ENCODE data around the gene HECTD3.
"Not testable (repeated sequence)": the region's sequence is repeated elsewhere in the genome, so short reads cannot be mapped to it uniquely, and the experiment has no call there.

Gene HECTD3

DNA sequence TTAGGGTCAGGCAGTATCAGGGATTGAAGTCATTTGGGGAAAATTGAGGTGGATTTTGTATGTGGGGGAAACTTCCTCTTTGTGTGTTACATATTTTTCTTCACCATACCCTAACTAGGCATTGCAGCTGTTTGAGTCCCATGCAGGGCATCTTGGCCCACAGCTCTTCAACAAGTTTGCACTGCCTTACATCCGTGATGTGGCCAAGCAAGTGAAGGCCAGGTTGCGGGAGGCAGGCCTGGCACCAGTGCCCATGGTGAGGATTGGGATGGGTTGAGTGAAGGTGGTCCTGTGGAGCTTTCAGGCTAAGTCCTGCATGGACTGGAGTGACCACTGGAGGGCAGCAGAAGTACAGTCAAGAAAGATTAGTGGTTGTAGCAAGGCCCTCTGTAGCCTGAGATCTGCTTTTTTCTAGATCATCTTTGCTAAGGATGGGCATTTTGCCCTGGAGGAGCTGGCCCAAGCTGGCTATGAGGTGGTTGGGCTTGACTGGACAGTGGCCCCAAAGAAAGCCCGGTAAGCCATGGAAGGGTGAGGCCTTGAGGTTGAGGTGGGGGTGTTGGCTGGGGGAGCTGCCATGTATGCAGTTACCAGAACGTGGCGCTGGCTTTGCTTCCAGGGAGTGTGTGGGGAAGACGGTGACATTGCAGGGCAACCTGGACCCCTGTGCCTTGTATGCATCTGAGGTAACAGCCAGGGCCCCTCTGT is 3.4 kb upstream of the HECTD3 start:
- peak; percentile 65 for DNase-seq (ENCODE audit: low read depth)

DNA sequence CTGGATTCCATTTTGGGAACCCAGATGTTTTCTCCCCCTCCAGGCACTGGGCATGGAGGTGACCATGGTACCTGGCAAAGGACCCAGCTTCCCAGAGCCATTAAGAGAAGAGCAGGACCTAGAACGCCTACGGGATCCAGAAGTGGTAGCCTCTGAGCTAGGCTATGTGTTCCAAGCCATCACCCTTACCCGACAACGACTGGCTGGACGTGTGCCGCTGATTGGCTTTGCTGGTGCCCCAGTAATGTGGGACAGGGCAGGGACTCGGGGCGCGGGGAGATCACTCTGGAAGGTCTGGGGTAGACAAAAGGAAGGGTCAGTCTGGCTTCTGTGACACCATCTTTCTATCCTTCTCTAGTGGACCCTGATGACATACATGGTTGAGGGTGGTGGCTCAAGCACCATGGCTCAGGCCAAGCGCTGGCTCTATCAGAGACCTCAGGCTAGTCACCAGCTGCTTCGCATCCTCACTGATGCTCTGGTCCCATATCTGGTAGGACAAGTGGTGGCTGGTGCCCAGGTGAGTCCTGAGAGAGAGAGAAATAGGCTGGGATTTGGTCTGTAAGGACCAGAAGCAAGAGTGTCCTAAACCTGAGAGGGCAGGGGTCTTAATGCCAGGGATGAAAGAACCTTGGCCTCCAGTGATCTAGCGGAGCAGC is 2.6 kb upstream of the HECTD3 start:
- no peak for DNase-seq (ENCODE audit: low read depth)

DNA sequence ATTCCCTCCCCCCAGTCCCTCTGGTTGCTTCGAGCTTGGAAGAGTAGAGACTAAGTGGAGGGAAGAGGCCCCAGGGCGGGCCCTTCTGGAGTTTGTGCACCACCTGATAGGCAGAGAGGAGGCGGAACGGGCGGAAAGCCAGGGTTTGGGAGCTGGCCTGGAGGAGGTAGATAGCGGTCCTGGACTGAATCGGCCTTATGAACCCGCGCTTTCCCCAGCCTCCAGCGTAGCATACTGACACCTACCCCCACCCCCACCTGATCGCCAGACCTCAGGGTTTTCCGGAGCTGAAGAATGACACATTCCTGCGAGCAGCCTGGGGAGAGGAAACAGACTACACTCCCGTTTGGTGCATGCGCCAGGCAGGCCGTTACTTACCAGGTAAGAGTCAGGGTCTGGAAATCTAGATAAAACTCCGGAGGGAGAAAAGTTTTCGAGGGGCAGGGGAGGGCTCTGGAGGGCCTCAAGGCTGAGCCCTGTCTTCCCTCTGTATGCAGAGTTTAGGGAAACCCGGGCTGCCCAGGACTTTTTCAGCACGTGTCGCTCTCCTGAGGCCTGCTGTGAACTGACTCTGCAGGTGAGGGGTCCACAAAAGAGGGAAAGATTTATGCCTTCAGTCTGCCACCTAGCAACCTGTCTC is 1.6 kb upstream of the HECTD3 start:
- no peak for DNase-seq (ENCODE audit: low read depth)

DNA sequence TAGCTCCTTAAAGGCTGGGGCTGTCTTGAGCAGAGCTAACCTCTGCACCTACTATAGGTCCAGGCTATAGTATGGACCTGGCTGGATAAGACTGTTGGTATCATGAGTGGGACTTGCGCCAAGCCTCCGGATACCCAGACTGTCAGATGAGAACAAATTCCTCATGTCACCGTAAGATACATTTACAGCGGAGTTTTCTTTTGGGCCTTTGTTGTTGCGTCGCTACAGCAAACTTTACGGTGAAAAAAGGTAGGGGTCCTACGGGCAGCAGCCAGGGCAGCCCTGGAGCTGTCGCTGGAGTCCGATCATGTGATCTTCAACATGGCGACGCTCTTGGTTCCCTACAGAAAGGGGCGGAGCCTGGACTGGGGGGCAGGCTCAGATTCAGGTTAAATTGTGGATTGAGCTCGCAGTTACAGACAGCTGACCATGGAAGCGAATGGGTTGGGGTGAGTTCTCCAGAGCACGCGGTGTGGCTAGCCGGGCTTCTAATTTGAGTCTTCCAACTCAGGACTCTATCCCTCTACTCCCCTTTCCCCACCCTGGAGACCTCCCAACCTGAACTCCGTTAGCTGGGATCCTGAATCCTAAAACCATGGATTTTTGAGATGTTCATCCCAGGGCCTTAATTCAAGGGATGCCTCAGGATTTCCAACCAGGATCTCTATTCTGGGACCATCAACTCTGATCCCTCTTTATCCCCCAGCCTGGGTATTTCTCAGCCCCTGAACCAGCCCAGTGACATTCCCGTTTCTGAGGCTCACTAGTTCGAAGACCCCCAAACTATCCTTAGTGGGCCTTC is 914 bp upstream of the HECTD3 start, which contains the start of gene UROD:
TSS of gene UROD (plus strand) at position 418 of the 802 bp plus-strand sequence. CDS start at position 430, 12 bp downstream.
- DNase-seq (ENCODE audit: low read depth) = peak; percentile 80

DNA sequence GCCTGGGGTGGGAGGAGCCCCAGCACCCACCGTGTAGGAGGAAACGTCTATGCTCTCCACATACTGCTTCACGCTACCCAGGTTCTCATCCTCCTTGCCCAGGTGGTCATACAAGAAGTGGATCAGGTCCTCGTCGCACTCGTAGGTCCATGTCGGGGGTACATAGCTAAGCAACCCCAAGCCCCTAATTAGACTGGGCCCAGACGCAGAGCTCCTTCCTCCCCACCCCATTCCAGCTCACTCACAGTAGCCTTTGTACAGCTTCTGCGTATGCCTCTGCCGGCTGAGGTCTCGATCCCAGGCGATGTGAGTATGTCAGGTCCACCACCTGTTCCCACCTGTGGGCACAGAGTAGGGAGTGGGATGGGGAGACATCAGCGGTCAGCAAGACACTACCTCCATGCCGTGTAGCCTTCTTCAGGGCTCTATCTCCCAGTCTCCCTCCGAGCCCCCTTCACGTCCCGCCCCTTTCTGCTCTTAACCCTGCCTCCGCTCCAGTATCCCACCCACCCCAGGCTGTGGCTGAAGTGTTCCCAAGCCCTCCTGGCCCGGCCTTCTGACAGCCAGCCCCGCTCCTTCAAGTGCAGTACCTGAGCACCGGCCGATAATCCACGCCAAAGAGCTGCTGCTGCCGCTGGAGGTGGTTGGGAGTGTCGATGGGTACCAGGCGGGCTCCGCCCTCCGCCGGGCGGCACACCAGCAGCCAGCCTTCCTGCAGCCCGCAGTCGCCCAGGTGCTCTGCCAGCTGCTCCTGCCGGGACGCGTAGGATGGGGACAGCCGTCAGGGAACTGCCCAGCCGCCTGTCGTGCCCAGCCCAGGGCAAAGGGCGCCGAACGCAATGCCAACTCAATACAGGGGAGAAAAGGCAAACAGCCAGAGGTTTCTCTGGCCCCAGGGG is 919 bp downstream of the HECTD3 start:
- DNase-seq (ENCODE audit: low read depth) = no peak

DNA sequence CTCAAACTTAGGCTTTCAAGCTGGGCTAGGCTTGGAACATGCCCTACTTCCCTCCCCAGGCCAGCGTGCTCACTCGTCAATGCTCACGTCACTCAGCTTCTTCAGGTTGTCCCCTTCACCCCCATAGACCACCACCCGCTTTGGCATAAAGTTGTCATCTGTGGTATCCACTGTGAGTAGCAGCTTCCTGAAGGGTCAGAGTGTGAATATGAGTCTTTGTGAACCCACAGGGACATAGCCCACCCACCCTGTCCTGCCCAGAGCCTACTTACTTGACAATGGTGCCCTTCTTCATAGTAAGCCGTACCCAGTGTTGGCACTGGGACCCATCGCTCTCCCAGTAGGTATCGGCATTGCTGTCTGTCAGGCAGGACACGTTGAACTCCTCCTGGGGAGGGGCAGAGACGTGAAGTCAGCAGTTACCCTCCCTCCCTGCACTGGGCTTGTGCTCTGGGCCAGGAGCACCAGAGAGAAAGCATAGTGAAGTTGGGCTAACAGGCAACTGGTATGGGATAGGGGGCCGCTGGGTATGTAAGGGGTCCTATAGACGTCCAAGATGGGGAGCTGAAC is 1.7 kb downstream of the HECTD3 start:
- no peak for DNase-seq (ENCODE audit: low read depth)

DNA sequence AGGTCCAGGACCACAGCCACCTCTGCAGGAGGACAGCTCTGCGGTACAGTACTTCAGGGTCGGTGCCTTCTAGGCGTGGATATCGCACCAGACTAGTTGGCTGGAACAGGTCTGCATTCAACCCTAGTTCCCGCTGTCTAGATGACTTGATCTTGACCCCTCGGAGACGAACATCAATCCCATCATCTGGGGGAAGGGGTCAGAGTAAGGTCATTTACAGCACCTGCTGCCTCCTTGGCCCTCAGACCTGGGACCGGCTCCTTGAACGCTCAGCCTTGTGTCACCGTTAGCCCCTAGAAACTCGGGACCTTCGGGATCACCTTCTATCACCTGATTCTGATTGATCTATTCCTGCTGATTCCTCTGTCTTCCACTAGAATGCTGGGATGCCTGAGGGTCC is 2.6 kb downstream of the HECTD3 start:
- no peak for DNase-seq (ENCODE audit: low read depth)

DNA sequence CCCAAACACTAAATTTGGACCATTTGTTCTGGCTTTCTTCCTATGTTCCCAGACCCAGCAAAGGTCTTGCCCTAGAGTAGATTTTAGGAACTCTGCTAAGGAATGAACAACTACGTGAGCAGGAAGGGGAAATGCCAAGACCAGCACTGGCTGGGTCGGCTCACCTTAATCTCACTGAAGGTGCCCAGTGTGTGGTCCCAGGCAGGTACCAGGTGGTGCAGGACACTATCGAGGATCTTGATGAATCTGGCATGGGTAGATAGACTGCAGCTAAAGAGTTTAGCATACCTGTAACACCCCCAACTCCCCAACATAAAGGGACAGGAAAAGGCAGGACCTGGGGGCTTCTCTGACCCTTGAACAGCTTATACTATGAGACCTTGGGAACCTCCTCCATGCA is 3.0 kb downstream of the HECTD3 start:
- no peak for DNase-seq (ENCODE audit: low read depth)

DNA sequence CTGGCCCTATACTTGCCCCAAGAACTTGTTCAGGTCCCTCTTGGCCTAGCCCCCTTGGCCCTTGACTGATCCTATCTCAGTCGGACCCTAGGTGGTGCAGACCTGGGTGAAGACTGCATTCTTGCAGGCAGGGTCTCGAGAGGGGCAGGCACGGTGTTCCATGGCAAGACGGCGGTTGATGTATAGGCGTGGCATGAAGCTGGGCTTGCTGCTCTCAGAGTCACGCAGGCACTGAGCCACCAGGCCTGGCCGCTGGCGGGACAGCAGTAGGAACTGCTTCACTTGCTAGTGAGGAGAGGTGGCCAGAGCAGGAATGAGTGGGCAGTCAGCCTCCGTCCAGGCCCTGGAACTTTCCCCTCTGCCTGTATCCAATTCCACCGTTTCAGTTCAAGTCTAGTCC is 3.8 kb downstream of the HECTD3 start:
- no peak for DNase-seq (ENCODE audit: low read depth)

DNA sequence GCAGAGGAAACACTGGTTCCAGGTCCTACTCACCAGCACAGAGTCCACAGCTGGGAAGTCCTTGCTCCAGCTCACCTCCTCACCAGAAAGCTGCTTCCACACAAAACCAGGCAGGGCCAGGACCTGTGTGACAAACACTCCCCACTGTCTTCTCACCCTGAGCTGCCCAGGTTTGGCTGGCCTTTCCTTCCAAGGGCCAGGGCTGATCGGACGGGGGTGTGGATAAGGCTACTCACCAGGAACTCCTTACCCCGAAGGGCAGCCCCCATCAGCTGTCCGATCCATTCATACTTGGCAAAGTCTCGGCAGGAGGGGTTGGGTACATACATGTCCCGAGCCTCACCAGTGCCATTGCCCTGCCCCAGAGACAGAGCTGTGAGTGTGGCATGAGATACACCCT is 5.4 kb downstream of the HECTD3 start:
- no peak for DNase-seq (ENCODE audit: low read depth)

DNA sequence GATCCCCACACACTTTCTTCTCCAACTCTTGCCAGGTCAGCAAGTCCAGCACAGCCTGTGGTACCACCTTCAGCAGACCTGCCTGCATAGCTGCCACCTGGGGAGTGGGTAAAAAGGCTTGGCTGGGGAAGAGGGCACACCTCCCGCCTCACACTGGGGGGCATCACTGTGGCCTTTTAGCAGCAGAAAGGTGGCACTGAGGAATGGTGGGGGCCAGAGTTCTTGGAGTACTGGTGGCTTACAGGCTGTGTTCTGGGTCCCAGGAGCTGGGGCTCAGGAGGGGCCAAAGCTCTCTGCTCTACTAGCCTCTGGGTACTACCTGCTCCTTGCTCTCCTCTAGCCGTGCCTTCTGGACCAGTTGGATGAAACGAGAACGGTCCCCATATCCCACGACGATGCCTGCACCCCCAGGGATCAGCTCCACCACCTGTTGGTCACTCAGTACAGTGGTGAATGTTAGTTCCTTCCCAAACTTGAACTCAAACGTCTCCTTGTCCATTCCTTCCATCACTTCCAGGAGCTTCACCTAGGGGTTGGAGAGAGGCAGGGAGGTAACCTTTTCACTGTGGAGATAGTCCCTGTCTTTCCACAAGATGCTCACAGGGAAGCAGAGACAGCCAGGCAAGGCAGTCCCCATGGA is 6.7 kb downstream of the HECTD3 start:
- no peak for DNase-seq (ENCODE audit: low read depth)

DNA sequence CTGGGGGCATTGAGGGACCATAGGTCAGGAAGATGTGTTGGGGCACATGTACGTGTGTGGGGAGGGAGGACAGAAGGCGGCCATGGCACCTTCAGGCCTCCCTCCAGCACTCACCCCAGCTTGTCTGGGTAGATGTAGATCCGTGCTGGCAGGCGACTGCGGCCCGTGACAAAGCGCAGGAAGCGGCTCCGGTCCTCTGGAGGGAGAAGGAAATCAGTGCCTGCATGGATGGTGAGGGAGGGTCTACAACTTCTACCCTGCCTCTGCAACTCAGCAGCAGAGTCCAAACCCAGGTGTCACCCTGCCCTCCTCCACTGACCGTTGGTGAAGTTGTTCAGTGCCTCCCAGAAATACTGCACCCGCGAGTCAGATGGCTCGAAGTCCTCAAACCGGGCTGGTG is 7.4 kb downstream of the HECTD3 start:
- no peak for DNase-seq (ENCODE audit: low read depth)

DNA sequence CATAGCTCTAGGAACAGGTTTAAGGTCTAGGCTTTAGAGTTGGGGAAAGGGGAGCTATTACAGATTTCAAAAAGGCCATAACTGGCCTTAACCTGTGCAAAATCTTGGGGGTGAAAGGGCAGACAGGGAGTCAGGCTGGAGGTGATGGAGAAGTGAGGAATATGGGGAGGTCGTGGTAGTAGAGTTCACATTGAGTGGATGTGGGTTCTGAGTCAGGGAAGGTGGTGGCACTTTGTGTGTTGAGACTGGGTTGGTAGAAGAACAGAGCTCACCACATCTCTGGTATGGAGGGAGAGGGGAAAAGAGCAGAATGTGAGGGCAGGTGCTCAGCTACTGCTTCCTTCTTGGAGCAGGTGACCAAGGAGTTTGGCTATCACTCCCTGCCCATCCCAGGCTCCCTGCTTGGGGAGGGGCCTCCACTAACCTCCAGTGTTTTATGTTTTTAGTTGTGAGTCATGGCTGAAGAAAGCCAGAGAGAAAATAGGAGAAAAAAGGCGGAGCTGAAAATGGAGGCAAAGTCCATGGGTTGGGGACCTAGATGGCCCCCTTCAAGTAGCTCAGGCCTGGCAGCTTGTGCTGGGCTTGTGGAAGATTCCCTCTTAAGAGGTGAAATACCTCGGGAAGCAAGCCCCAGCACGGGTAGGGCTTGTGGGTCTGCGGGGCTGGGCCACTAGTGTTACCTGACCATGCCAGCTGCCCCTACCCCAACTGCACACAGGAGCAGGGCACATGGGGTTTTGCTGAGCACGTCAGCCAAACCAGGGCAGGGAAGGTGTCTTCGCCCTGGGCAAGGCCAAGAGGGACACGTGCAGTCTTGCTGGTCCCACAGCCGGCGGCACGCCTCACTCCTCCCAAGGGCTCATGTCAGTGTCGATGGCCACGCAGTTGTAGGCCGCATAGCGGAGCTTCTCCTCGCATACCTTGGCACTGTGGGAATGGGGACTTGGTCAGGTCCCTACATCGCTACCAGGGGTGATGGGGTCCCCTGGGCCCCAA is 8.2 kb downstream of the HECTD3 start:
- no peak for DNase-seq (ENCODE audit: low read depth)

DNA sequence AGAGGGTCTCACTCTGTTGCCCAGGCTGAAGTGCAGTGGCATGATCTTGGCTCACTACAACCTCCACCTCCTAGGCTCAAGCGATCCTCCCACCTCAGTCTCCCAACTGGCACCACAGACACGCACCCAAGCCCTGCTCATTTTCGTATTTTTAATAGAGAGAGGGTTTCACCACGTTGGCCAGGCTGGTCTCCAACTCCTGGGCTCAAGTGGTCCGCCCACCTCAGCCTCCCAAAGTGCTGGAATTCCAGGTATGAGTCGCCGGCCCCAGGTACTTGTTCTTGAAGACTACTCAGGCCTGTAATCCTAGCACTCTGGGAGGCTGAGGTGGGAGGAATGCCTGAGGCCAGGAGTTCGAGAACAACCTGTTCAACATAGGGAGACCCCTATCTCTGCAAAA is 9.5 kb downstream of the HECTD3 start:
- DNase-seq (ENCODE audit: low read depth) = not testable (repeated sequence)

DNA sequence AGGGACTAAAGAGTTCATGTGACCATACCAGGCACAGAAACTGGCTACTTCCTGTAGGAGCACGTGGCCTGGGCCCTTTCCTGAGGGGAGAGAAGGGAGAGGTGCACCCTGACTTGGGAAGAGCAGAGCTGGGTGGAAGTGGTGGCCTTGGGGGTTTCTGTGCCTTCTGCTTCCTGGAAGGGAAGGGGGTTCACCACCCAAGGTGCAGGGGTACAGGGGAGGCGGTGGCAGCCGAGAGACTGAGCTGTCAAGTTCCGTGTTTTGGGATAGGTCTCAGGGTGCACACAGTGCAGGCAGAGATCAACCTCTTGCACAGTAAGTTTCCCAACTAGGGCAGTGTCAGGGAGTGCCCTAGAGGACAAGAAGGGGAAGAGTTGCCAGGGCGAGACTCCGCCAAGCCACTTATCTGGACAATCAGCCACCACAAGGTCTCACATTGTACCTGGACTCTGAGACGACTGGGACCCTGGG is 10.1 kb downstream of the HECTD3 start:
- no peak for DNase-seq (ENCODE audit: low read depth)

DNA sequence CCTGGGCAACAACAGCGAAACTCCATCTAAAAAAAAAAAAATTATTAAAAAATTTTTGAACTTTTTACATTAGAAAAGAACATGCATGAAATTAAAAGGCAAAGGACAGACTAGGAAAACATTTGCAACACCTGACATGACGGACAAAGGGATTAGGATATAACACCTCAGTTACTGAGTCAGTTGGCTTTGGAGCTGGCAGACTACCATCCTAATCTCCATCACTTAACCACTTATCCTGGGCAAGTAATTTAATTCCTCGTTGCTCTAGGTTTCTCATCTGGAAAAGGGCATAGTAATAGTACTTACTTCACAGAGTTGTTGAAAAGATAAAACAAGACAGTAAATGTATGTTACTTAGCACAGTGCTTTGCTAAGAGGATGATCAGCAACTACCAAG is 11.9 kb downstream of the HECTD3 start:
- DNase-seq (ENCODE audit: low read depth) = no peak

DNA sequence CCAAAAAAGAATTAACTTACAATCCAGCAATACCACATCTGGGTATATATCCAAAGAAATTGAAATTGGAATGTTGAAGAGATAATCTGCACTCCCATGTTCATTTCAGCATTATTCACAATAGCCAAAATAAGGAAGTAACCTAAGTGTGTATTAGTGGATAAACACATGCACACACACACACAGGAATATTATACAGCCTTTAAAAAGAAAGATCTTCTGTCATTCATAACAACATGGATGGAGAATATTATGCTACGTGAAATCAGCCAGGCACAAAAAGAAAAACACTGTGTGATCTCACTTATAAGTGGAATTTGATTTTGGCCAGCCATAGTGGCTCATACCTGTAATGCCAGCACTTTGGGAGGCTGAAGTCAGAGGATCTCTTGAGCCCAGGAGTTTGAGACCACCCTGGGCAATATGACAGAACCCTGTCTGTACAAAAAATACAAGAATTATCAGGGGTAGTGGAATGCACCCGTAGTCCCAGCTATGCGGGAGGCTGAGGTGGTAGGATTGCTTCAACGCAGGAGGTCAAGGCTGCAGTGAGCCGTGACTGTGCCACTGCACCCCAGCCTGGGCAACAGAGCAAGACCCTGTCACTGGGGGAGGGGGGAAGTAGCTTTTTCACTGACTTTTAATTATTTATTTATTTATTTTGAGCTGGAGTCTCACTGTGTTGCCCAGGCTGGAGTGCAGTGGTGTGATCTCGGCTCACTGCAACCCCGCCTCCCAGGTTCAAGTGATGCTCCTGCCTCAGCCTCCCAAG is 15.5 kb downstream of the HECTD3 start:
- DNase-seq (ENCODE audit: low read depth) = no peak

DNA sequence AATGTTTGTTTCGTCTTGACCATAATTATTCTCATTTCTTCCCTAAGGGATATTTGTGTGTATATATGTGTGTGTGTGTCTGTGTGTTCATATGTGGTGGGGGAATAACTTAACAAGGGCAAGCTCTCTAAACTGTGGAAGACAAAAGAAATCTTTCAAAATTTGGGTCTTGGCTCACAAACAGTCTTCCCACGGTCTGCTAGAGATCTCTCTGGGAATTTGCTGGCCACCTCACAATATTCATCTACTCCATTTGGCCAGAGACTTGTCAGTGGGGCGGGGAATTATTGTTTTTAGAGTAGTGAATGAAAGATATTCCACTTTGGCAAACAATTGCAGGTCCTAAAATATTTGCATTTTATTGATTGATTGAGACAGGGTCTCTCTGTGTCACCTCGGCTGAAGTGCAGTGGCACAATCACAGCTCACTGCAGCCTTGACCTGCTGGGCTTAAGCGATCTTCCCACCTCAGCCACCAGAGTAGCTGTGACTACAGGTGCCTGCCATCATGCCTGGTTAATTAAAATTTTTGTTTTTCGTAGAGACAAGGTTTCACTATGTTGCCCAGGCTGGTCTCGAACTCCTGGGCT is 16.7 kb downstream of the HECTD3 start:
- no peak for DNase-seq (ENCODE audit: low read depth)

All from activated T-helper 9 cell treated with anti-CD3 and anti-CD28 coated beads, Interleukin-2, amount 50 U/mL, for 16 hours (primary cell).